PC-9 (cell line): Measurements from ENCODE around the gene MICOS13. TPM values are rescaled to one million over a fixed set of nuclear protein-coding genes. Genes with fewer than 3 reads are reported as not detected.

Source experiments
- BruUV-seq: library from RNA; stranded (reverse); fragments of 400-500 nt; replicated peaks from 2 replicates; lab custom pipeline; 2021; lab: Mats Ljungman, UMichigan
- CTCF ChIA-PET: fragments of 300-600 bp; sonication (Branson Sonifier 250); formaldehyde crosslinking; loops from one replicate; lab custom pipeline; 2022; ENCODE audit warnings: antibody characterized with exemption; lab: Charles Lee
- POLR2A ChIA-PET: fragments of 300-600 bp; sonication (Branson Sonifier 250); formaldehyde crosslinking; loops from one replicate; lab custom pipeline; 2022; ENCODE audit warnings: antibody characterized with exemption; ENCODE audit not compliant: unreplicated experiment; lab: Charles Lee
- DNase-seq, 2 experiments: peaks; one replicate each; pipeline versions ENCODE4 v3.0.0 to v3.0.0-alpha.2; 2015 to 2022; ENCODE audit warnings: mixed read lengths in 1 of 2
- H2AFZ ChIP-seq: fragments of 200-600 bp; sonication (generic); 2 replicates; pipeline ENCODE4 v1.8.1; 2017; ENCODE audit warnings: antibody characterized with exemption
- H3F3A ChIP-seq: fragments of 200-600 bp; sonication (generic); 2 replicates; pipeline ENCODE4 v1.8.1; 2017; ENCODE audit warnings: antibody characterized with exemption, mild to moderate bottlenecking, low read depth; ENCODE audit not compliant: insufficient read depth
- H3K27ac ChIP-seq: fragments of 200-600 bp; sonication (generic); 2 replicates; pipeline ENCODE4 v1.6.1; 2016; ENCODE audit warnings: mixed run types
- H3K27me3 ChIP-seq: fragments of 200-600 bp; sonication (generic); 2 replicates; pipeline ENCODE4 v1.6.1; 2016; ENCODE audit warnings: low read depth, mixed run types; ENCODE audit not compliant: insufficient read depth
- H3K36me3 ChIP-seq: fragments of 200-600 bp; sonication (generic); 2 replicates; pipeline ENCODE4 v1.6.1; 2016; ENCODE audit warnings: low read depth, mixed run types
- H3K4me1 ChIP-seq: fragments of 200-600 bp; sonication (generic); replicated peaks from 2 replicates; pipeline ENCODE4 v1.6.1; 2016; ENCODE audit warnings: mixed run types; ENCODE audit not compliant: insufficient read depth
- H3K4me2 ChIP-seq: fragments of 200-600 bp; sonication (generic); 2 replicates; pipeline ENCODE4 v1.6.1; 2017; ENCODE audit warnings: mixed run types
- H3K4me3 ChIP-seq: fragments of 200-600 bp; sonication (generic); 2 replicates; pipeline ENCODE4 v1.6.1; 2016; ENCODE audit warnings: mixed run types
- H3K79me2 ChIP-seq: fragments of 200-600 bp; sonication (generic); 2 replicates; pipeline ENCODE4 v1.6.1; 2017; ENCODE audit warnings: low read depth, mixed run types
- H3K9me2 ChIP-seq: fragments of 200-600 bp; sonication (generic); 2 replicates; pipeline ENCODE4 v1.8.1; 2017; ENCODE audit warnings: mild to moderate bottlenecking; ENCODE audit not compliant: insufficient read depth
- H3K9me3 ChIP-seq: fragments of 200-600 bp; sonication (generic); 2 replicates; pipeline ENCODE4 v1.8.1; 2016; ENCODE audit warnings: low read depth; ENCODE audit not compliant: insufficient read depth
- H4K20me1 ChIP-seq: fragments of 200-600 bp; sonication (generic); 2 replicates; pipeline ENCODE4 v1.8.1; 2017; ENCODE audit not compliant: insufficient read depth
- CTCF ChIP-seq: fragments of 200-600 bp; sonication (generic); conservative IDR thresholded peaks from 2 replicates; pipeline ENCODE4 v1.6.1; 2017; ENCODE audit warnings: mixed run types, antibody characterized with exemption, mild to moderate bottlenecking, moderate library complexity
- EZH2 ChIP-seq: fragments of 200-600 bp; sonication (generic); IDR thresholded peaks from 2 replicates; pipeline ENCODE4 v1.8.0; 2017; ENCODE audit warnings: antibody characterized with exemption, low read depth
- intact Hi-C: fragments of 100-400 bp; cut with micrococcal nuclease; formaldehyde crosslinking; loops from one replicate; pipeline ENCODE4 v1.10.0; 2022; ENCODE audit not compliant: unreplicated experiment
- total RNA-seq: library from RNA; stranded (reverse); gene quantifications from 2 replicates; pipeline ENCODE4 v1.2.3, GENCODE V29; 2021

MICOS13 gene
- total RNA-seq, 1 experiment from 2014 or later, result 34.7 TPM

DNA sequence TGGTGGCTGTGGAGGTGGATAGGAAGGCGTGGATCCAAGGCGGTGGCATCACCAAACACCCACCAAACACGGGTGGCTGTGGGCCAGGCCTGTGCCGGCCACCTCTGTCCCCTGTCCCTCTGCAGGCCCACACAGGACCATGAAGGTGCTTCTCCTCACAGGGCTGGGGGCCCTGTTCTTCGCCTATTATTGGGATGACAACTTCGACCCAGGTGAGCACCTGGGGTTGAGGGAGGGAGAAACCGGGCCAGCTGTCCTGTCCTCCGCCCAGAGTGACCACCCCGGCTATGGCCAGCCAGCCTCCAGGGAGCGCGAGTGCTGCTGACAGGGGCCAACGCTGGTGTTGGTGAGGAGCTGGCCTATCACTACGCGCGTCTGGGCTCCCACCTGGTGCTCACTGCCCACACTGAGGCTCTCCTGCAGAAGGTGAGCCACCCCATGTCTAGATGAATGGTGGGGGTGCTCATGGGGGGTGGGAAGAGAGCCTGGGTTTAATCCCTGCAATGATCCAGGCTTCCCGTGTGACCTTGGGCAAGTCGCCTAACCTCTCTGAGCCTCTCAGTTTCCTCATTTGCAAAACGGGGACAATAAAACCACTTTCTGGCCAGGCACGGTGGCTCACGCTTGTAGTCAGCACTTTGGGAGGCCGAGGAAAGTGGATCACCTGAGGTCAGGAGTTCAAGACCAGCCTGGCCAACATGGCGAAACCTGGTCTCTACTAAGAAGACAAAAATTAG lies 4.5 kb upstream of the MICOS13 start:
- BruUV-seq, result no TSS peak
- ChIA-PET CTCF (no interaction called here), POLR2A (interaction anchor here (0.6 kb wide), 1 partner anchor 875 kb away, joined by 22 read pairs; no protein-coding TSS in a partner anchor)
- intact Hi-C loops, result no loop called here
- Histone ChIP-seq H3F3A (peaks cover 6% of the 10 kb centered on the region; the same call in 1 of the 2 replicates), H3K27ac (no peak overlapping the region), H3K79me2 (peaks cover 1% of the 10 kb centered on the region; the same call in 1 of the 2 replicates), H3K9me3 (no peaks in the 10 kb centered on the region), H3K9me2 (no peaks in the 10 kb centered on the region), H3K36me3 (no peaks in the 10 kb centered on the region), H2AFZ (no peak overlapping the region), H3K4me2 (no peak overlapping the region), H3K4me3 (no peak overlapping the region), H3K27me3 (no peaks in the 10 kb centered on the region), H3K4me1 (no peaks in the 10 kb centered on the region), H4K20me1 (no peaks in the 10 kb centered on the region)
- TF ChIP-seq CTCF (no peak), EZH2 (no peak)
- no peak for DNase-seq

- no peaks in the 10 kb centered on the region for H3K36me3 ChIP-seq
- POLR2A ChIA-PET, result no interaction called here
- no peak overlapping the region for H3K4me3 ChIP-seq
- H3K9me2 ChIP-seq, result no peaks in the 10 kb centered on the region
- H2AFZ ChIP-seq, result no peak overlapping the region
- no peak overlapping the region for H3K4me2 ChIP-seq
- H3K9me3 ChIP-seq, result no peaks in the 10 kb centered on the region
- no peaks in the 10 kb centered on the region for H4K20me1 ChIP-seq
- no TSS peak for BruUV-seq
- DNase-seq, result no peak
- H3K79me2 ChIP-seq, result peaks cover 9% of the 10 kb centered on the region
- H3K27ac ChIP-seq, result no peak overlapping the region
- H3K4me1 ChIP-seq, result no peaks in the 10 kb centered on the region
- no peaks in the 10 kb centered on the region for H3F3A ChIP-seq
- TF ChIP-seq CTCF (no peak), EZH2 (no peak)
- intact Hi-C loops, result no loop called here
- CTCF ChIA-PET, result no interaction called here
- no peaks in the 10 kb centered on the region for H3K27me3 ChIP-seq
These were observed 3.0 kb upstream of the MICOS13 start for GRCh38 chr19:5683177-5683886.

DNA sequence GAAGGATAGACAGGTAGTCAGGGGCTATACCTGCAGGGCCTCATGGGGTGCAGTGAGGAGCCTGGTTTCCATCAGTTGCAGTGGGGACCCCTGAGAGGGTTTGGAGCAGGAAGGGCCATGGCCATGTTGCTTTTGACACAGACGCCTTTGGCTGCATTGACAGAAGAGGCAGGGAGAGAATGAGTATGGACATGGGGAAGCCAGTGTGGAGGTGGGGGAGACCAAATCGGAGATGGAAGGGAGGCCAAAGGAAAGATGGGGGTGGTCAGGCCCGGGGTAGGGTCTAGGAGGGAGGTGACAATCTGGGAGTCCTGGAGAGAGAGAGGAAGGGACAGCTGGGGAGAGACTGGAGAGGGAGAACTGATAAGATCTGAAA lies 1.8 kb upstream of the MICOS13 start:
- no TSS peak for BruUV-seq
- Histone ChIP-seq H3K4me3 (no peak overlapping the region), H3K9me2 (no peaks in the 10 kb centered on the region), H3K36me3 (no peaks in the 10 kb centered on the region), H4K20me1 (no peaks in the 10 kb centered on the region), H3K4me2 (no peak overlapping the region), H3K27me3 (no peaks in the 10 kb centered on the region), H3K9me3 (no peaks in the 10 kb centered on the region), H3F3A (no peaks in the 10 kb centered on the region), H3K4me1 (no peaks in the 10 kb centered on the region), H3K79me2 (peaks cover 9% of the 10 kb centered on the region), H3K27ac (no peak overlapping the region), H2AFZ (no peak overlapping the region)
- no peak for TF ChIP-seq CTCF
- TF ChIP-seq EZH2, result no peak
- CTCF ChIA-PET, result interaction anchor here (0.6 kb wide), 1 partner anchor 122 kb away, joined by 3 read pairs; no protein-coding TSS in a partner anchor
- intact Hi-C loops, result no loop called here
- DNase-seq, result no peak
- POLR2A ChIA-PET, result no interaction called here
